GM12872 (cell line): ENCODE data around the gene SHISAL1.

Source experiments
- CTCF ChIP-seq: IDR thresholded peaks from 3 replicates; pipeline ENCODE4 v1.5.1; 2011; ENCODE audit warnings: low read depth, mild to moderate bottlenecking, low read length, moderate library complexity; ENCODE audit not compliant: insufficient read depth

SHISAL1 gene

GRCh38 chr22:44311104-44311854 is 1.5 kb downstream of the SHISAL1 start:
- TF ChIP-seq CTCF, result no peak; the same call in 2 of the 3 replicates

- no peak for TF ChIP-seq CTCF
These were observed 3.1 kb downstream of the SHISAL1 start for GRCh38 chr22:44309647-44310046.

- no peak for TF ChIP-seq CTCF
These were observed 3.6 kb downstream of the SHISAL1 start for GRCh38 chr22:44309137-44309536.

GRCh38 chr22:44307509-44308169 is 5.1 kb downstream of the SHISAL1 start:
- no peak for TF ChIP-seq CTCF

GRCh38 chr22:44305888-44306287 is 6.9 kb downstream of the SHISAL1 start:
- TF ChIP-seq CTCF, result no peak

GRCh38 chr22:44305455-44305854 is 7.3 kb downstream of the SHISAL1 start:
- TF ChIP-seq CTCF, result no peak

- no peak for TF ChIP-seq CTCF
These were observed 7.8 kb downstream of the SHISAL1 start for GRCh38 chr22:44304911-44305310.
